ENCODE results near the gene DOK4.

DOK4 gene

GRCh38 chr16:57462978-57463362, 23.3 kb downstream of the DOK4 start:
- H3K27ac ChIP-seq: peak overlapping the region; percentile 71
- ChIA-PET POLR2A (ENCODE audit: low non-redundant PET) (interaction anchor here (0.6 to 0.8 kb wide), 3 partner anchors 14 to 376 kb away, joined by 3 to 4 read pairs (median 3); partner anchors contain the start of genes CIAPIN1 and COQ9), CTCF (interaction anchor here (0.7 to 2.2 kb wide), 8 partner anchors 8 to 56 kb away, joined by 3 to 14 read pairs (median 4); partner anchors contain the start of genes CIAPIN1 and COQ9)
- TF ChIP-seq CTCF (conservative IDR thresholded peaks at IDR 0.05; ENCODE audit: low read depth): no peak
- DNase-seq (ENCODE audit: low spot score): no peak

GRCh38 chr16:57462209-57462977, 23.9 kb downstream of the DOK4 start, which contains the start of gene POLR2C:
Gene POLR2C, plus strand, starts transcription at chr16:57462679. Its CDS starts 46 bp downstream, at chr16:57462725.
- CTCF ChIA-PET: interaction anchor here (0.6 to 2.2 kb wide), 15 partner anchors 9 to 550 kb away, joined by 3 to 14 read pairs (median 4); partner anchors contain the start of genes CIAPIN1 and COQ9
- peak; percentile 81 for DNase-seq (ENCODE audit: low spot score)
- TF ChIP-seq CTCF (conservative IDR thresholded peaks at IDR 0.05; ENCODE audit: low read depth): peak; percentile 97
- POLR2A ChIA-PET (ENCODE audit: low non-redundant PET): interaction anchor here (0.6 to 0.8 kb wide), 5 partner anchors 14 to 376 kb away, joined by 3 to 4 read pairs (median 3); partner anchors contain the start of genes CIAPIN1 and COQ9
- H3K27ac ChIP-seq: peak within 1 kb of the TSS; percentile 71

GRCh38 chr16:57452021-57452420, 34.3 kb downstream of the DOK4 start:
- DNase-seq (ENCODE audit: low spot score): no peak
- no peak overlapping the region for H3K27ac ChIP-seq
- no peak for TF ChIP-seq CTCF (conservative IDR thresholded peaks at IDR 0.05; ENCODE audit: low read depth)
- ChIA-PET CTCF (interaction anchor here (1.2 kb wide), 1 partner anchor 10 kb away, joined by 4 read pairs; the partner anchor contains the start of gene POLR2C), POLR2A (ENCODE audit: low non-redundant PET) (no interaction called here)

- POLR2A ChIA-PET (ENCODE audit: low non-redundant PET): interaction anchor here (0.6 to 1.0 kb wide), 4 partner anchors 16 to 339 kb away, joined by 3 read pairs; no protein-coding TSS in a partner anchor
- DNase-seq (ENCODE audit: low spot score): peak; percentile 93
Measured at GRCh38 chr16:57447186-57447962, 38.9 kb downstream of the DOK4 start, which contains the start of the genes CIAPIN1 and COQ9. Gene CIAPIN1, minus strand, starts transcription at chr16:57447385. Its CDS starts 6,457 bp downstream, at chr16:57440928. Gene COQ9, plus strand, starts transcription at chr16:57447479. Its CDS starts 27 bp downstream, at chr16:57447506.

GRCh38 chr16:57446531-57447185, 39.6 kb downstream of the DOK4 start:
- DNase-seq (ENCODE audit: low spot score): peak; percentile 41
- H3K27ac ChIP-seq: peak overlapping the region; percentile 84
- ChIA-PET CTCF (interaction anchor here (0.9 to 2.8 kb wide), 3 partner anchors 15 to 1228 kb away, joined by 3 to 14 read pairs (median 9); partner anchors contain the start of gene POLR2C), POLR2A (ENCODE audit: low non-redundant PET) (interaction anchor here (1.0 kb wide), 1 partner anchor 16 kb away, joined by 3 read pairs; no protein-coding TSS in a partner anchor)
- no peak for TF ChIP-seq CTCF (conservative IDR thresholded peaks at IDR 0.05; ENCODE audit: low read depth)

More at GRCh38 chr16:57447186-57447962, 38.9 kb downstream of the DOK4 start, which contains the start of the genes CIAPIN1 and COQ9:
- peak within 1 kb of the TSS; percentile 84 for H3K27ac ChIP-seq
- no peak for TF ChIP-seq CTCF (conservative IDR thresholded peaks at IDR 0.05; ENCODE audit: low read depth)
- CTCF ChIA-PET: interaction anchor here (0.5 to 2.8 kb wide), 6 partner anchors 13 to 1229 kb away, joined by 3 to 14 read pairs (median 6); partner anchors contain the start of gene POLR2C
